B cell (primary cell): ENCODE data around the gene HOXA3. TPM values are rescaled to one million over a fixed set of nuclear protein-coding genes. Genes with fewer than 3 reads are reported as not detected.

Source experiments
- ATAC-seq: fragments of 200-7000 bp; cut with Tn5 transposase; one replicate; pipeline ENCODE4 v1.10.0; 2021; ENCODE audit warnings: low read depth, mild to moderate bottlenecking, moderate number of reproducible peaks, moderate library complexity
- CTCF ChIA-PET: fragments of 350-600 bp; sonication (Branson Sonifier 250); formaldehyde crosslinking; loops from one replicate; lab custom pipeline; 2021; ENCODE audit warnings: antibody characterized with exemption, inconsistent platforms; lab: Charles Lee
- POLR2A ChIA-PET: fragments of 350-600 bp; sonication (Branson Sonifier 250); formaldehyde crosslinking; loops from one replicate; lab custom pipeline; 2021; ENCODE audit warnings: antibody characterized with exemption; lab: Charles Lee
- DNase-seq: peaks from one replicate; pipeline ENCODE4 v3.0.0; 2013
- H2AFZ ChIP-seq: 2 replicates; pipeline ENCODE4 v1.6.1; 2012; ENCODE audit warnings: mild to moderate bottlenecking, low read depth, low read length; ENCODE audit not compliant: insufficient read depth, poor library complexity, severe bottlenecking
- H3K27ac ChIP-seq, 2 donors: 1 replicate in 1 of 2; 2 replicates in 1 of 2; pipeline ENCODE4 v1.5.1; 2012 to 2013; ENCODE audit warnings: low read length in 2 of 2, mild to moderate bottlenecking in 2 of 2, moderate library complexity in 1 of 2
- H3K27me3 ChIP-seq, 4 experiments: fragments of 200-600 bp in 1 of 4; sonication (generic) in 1 of 4; replicated peaks in 1 of 4; 1 replicate in 2 of 4; 2 replicates in 2 of 4; pipeline versions ENCODE4 v1.6.1 to v1.7.0; 2013 to 2016; ENCODE audit warnings: low read length in 3 of 4, mild to moderate bottlenecking in 2 of 4, mixed read lengths in 1 of 4, moderate library complexity in 1 of 4; ENCODE audit not compliant: insufficient read depth in 4 of 4, control insufficient read depth in 3 of 4; ENCODE audit errors: control extremely low read depth in 1 of 4
- H3K36me3 ChIP-seq, 2 experiments: replicated peaks in 1 of 2; 1 replicate in 1 of 2; 2 replicates in 1 of 2; pipeline versions ENCODE4 v1.6.1 to v1.7.1; 2013; ENCODE audit warnings: low read length in 1 of 2; ENCODE audit not compliant: insufficient read depth in 2 of 2, control insufficient read depth in 1 of 2; ENCODE audit errors: control extremely low read depth in 1 of 2, extremely low read depth in 1 of 2
- H3K4me1 ChIP-seq, 2 donors: fragments of 200-600 bp in 1 of 2; sonication (generic) in 1 of 2; 1 replicate in 1 of 2; 2 replicates in 1 of 2; pipeline versions ENCODE4 v1.5.1 to v1.6.1; 2013 to 2017; ENCODE audit warnings: low read length in 2 of 2; ENCODE audit not compliant: control insufficient read depth in 2 of 2, insufficient read depth in 2 of 2
- H3K4me2 ChIP-seq: replicated peaks from 2 replicates; pipeline ENCODE3; 2012; ENCODE audit warnings: mild to moderate bottlenecking, low read depth, low read length; ENCODE audit not compliant: poor library complexity, severe bottlenecking
- H3K4me3 ChIP-seq, 5 experiments: fragments of 200-600 bp in 1 of 5; sonication (generic) in 1 of 5; 1 replicate in 3 of 5; 2 replicates in 2 of 5; pipeline versions ENCODE4 v1.5.1 to v1.7.0; 2011 to 2016; ENCODE audit warnings: low read length in 4 of 5, mild to moderate bottlenecking in 4 of 5, low read depth in 2 of 5, control low read depth in 1 of 5, moderate library complexity in 1 of 5; ENCODE audit not compliant: insufficient read depth in 1 of 5; ENCODE audit errors: control extremely low read depth in 1 of 5, extremely low read depth in 1 of 5
- H3K79me2 ChIP-seq: fragments of 200-600 bp; sonication (generic); one replicate; pipeline ENCODE4 v1.6.0; 2016; ENCODE audit warnings: low read length; ENCODE audit not compliant: control insufficient read depth, insufficient read depth
- H3K9ac ChIP-seq: fragments of 200-600 bp; sonication (generic); 2 replicates; pipeline ENCODE4 v1.6.1; 2017; ENCODE audit warnings: mild to moderate bottlenecking, low read length, moderate library complexity
- H3K9me3 ChIP-seq, 3 donors: one replicate each; pipeline versions ENCODE4 v1.6.1 to v1.7.1; 2013; ENCODE audit warnings: low read length in 2 of 3; ENCODE audit not compliant: control insufficient read depth in 2 of 3, insufficient read depth in 1 of 3; ENCODE audit errors: control extremely low read depth in 1 of 3
- H4K20me1 ChIP-seq: 2 replicates; pipeline ENCODE4 v1.6.0; 2012; ENCODE audit warnings: mild to moderate bottlenecking, low read length; ENCODE audit not compliant: insufficient read depth, control insufficient read depth, poor library complexity, severe bottlenecking
- H3K27ac Mint-ChIP-seq: one replicate; pipeline ENCODE4 v1.8.0; 2021; ENCODE audit warnings: mixed read lengths
- H3K27me3 Mint-ChIP-seq: one replicate; pipeline ENCODE4 v1.8.0; 2021; ENCODE audit warnings: mixed read lengths
- H3K4me1 Mint-ChIP-seq: one replicate; pipeline ENCODE4 v1.8.0; 2021; ENCODE audit warnings: mixed read lengths
- H3K4me3 Mint-ChIP-seq: one replicate; pipeline ENCODE4 v1.8.0; 2021; ENCODE audit warnings: mixed read lengths
- H3K9me3 Mint-ChIP-seq: one replicate; pipeline ENCODE4 v1.8.0; 2022; ENCODE audit warnings: mixed read lengths; ENCODE audit not compliant: insufficient read depth
- CTCF ChIP-seq: fragments of 200-600 bp; IDR thresholded peaks from one replicate; pipeline ENCODE4 v1.8.0; 2022; ENCODE audit warnings: antibody characterized with exemption, mild to moderate bottlenecking
- EZH2 ChIP-seq: IDR thresholded peaks from 2 replicates; pipeline ENCODE4 v1.6.1; 2012; ENCODE audit warnings: borderline replicate concordance, low read depth, mild to moderate bottlenecking, moderate library complexity, low read length; ENCODE audit not compliant: insufficient read depth, poor library complexity, severe bottlenecking
- WGBS: methylation state at CpG from one replicate; pipeline ENCODE4 v1.1.5; 2013; ENCODE audit warnings: missing lambda C conversion rate; ENCODE audit not compliant: insufficient coverage; 5-methylcytosine and 5-hydroxymethylcytosine counted together
- intact Hi-C: fragments of 100-400 bp; cut with micrococcal nuclease; formaldehyde crosslinking; loops from one replicate; pipeline ENCODE4 v1.10.0; 2022
- polyA plus RNA-seq: library from polyadenylated mRNA; depleted of rRNA; stranded (reverse); fragments of >200 nt; gene quantifications from 2 replicates; pipeline ENCODE4 v1.2.3, GENCODE V29; 2012
- total RNA-seq, 2 donors: library from RNA; stranded (reverse); fragments of 120-200 nt in 1 of 2; gene quantifications; 1 replicate in 1 of 2; 2 replicates in 1 of 2; pipeline versions ENCODE4 v1.2.3 to v1.2.4, GENCODE V29; 2013 to 2022

The HOXA3 gene
- total and polyA plus RNA-seq, 2 donors (not counting 1 experiment from before 2014, with no cell fraction given), result 0.07 TPM; not detected in 1

GRCh38 chr7:27101957-27102580 is 50.3 kb downstream of the HOXA3 start:
- peak overlapping the region in 2 of 5 experiments; percentile 6 to 44 for H3K4me3 ChIP-seq
- Mint-ChIP-seq H3K4me3 (peak overlapping the region; percentile 82), H3K4me1 (peaks cover 35% of the 10 kb centered on the region), H3K27ac (no peak overlapping the region), H3K27me3 (peaks cover 78% of the 10 kb centered on the region), H3K9me3 (no peaks in the 10 kb centered on the region)
- no peaks in the 10 kb centered on the region for H3K36me3 ChIP-seq
- peak overlapping the region; percentile 8 for H3K9ac ChIP-seq
- H3K9me3 ChIP-seq, result peaks cover 0 to 36% (median 0%) of the 10 kb centered on the region in 3 donors
- peaks cover 12% of the 10 kb centered on the region for H4K20me1 ChIP-seq
- H3K27ac ChIP-seq, result no peak overlapping the region
- H3K27me3 ChIP-seq, result peaks cover 0 to 78% (median 64%) of the 10 kb centered on the region in 4 experiments
- POLR2A ChIA-PET, result no interaction called here
- 7% methylated on average over 29 of the region's 39 CpGs for WGBS
- intact Hi-C loops, result no loop called here
- H3K79me2 ChIP-seq, result no peaks in the 10 kb centered on the region
- CTCF ChIA-PET, result no interaction called here
- ATAC-seq (no peak), DNase-seq (peak; percentile 39)
- TF ChIP-seq CTCF (no peak), EZH2 (no peak)
- peaks cover 34 to 41% of the 10 kb centered on the region in 2 donors for H3K4me1 ChIP-seq
- H3K4me2 ChIP-seq, result peak overlapping the region; percentile 63
- H2AFZ ChIP-seq, result no peak overlapping the region

- Histone ChIP-seq H3K79me2 (no peaks in the 10 kb centered on the region), H3K4me1 (peaks cover 40 to 45% of the 10 kb centered on the region in 2 donors), H2AFZ (no peak overlapping the region), H3K9ac (no peak overlapping the region), H3K9me3 (peaks cover 0 to 32% (median 0%) of the 10 kb centered on the region in 3 donors), H3K27ac (no peak overlapping the region), H3K27me3 (peaks cover 0 to 85% (median 64%) of the 10 kb centered on the region in 4 experiments), H4K20me1 (peaks cover 12% of the 10 kb centered on the region), H3K4me2 (peak overlapping the region; percentile 63), H3K4me3 (no peak overlapping the region), H3K36me3 (no peaks in the 10 kb centered on the region)
- TF ChIP-seq EZH2 (no peak), CTCF (no peak)
- DNase-seq (no peak), ATAC-seq (no peak)
- intact Hi-C loops, result no loop called here
- peaks cover 36% of the 10 kb centered on the region for H3K4me1 Mint-ChIP-seq
- H3K27ac Mint-ChIP-seq, result no peak overlapping the region
- WGBS, result 95% methylated on average over 15 of the region's 25 CpGs
- no peaks in the 10 kb centered on the region for H3K9me3 Mint-ChIP-seq
- H3K4me3 Mint-ChIP-seq, result peak overlapping the region; percentile 45
- H3K27me3 Mint-ChIP-seq, result peaks cover 79% of the 10 kb centered on the region
- ChIA-PET CTCF (no interaction called here), POLR2A (no interaction called here)
Measured at GRCh38 chr7:27101171-27101956, 51.0 kb downstream of the HOXA3 start.
